OCI-LY1 (cell line): ENCODE data around the gene PCSK2.

ENCODE experiments used
- H2AFZ ChIP-seq: fragments of 200-600 bp; sonication (generic), shearing (Covaris generic); 2 replicates; pipeline ENCODE4 v1.6.0; 2014; ENCODE audit warnings: antibody characterized with exemption, mild to moderate bottlenecking, low read length
- H3F3A ChIP-seq: fragments of 200-600 bp; sonication (generic), shearing (Covaris generic); 2 replicates; pipeline ENCODE4 v1.6.0; 2014; ENCODE audit warnings: mild to moderate bottlenecking, antibody characterized with exemption, low read length, moderate library complexity; ENCODE audit not compliant: insufficient read depth
- H3K27ac ChIP-seq: fragments of 200-600 bp; sonication (generic); 2 replicates; pipeline ENCODE4 v1.5.1; 2014; ENCODE audit warnings: low read length, mixed run types, mild to moderate bottlenecking, low read depth; ENCODE audit not compliant: poor library complexity, severe bottlenecking
- H3K27me3 ChIP-seq: fragments of 200-600 bp; sonication (generic); 2 replicates; pipeline ENCODE4 v1.6.0; 2014; ENCODE audit warnings: antibody characterized with exemption, mild to moderate bottlenecking, low read length, moderate library complexity; ENCODE audit not compliant: insufficient read depth
- H3K36me3 ChIP-seq: fragments of 200-600 bp; sonication (generic); 2 replicates; pipeline ENCODE4 v1.6.1; 2014; ENCODE audit warnings: mild to moderate bottlenecking, antibody characterized with exemption, low read length, moderate library complexity, mixed read lengths; ENCODE audit not compliant: insufficient read depth
- H3K4me1 ChIP-seq: fragments of 200-600 bp; sonication (generic); 2 replicates; pipeline ENCODE4 v1.5.1; 2014; ENCODE audit warnings: mild to moderate bottlenecking, low read length, moderate library complexity; ENCODE audit not compliant: insufficient read depth, severe bottlenecking
- H3K4me2 ChIP-seq: fragments of 200-600 bp; sonication (generic), shearing (Covaris generic); 2 replicates; pipeline ENCODE4 v1.6.1; 2014; ENCODE audit warnings: low read length
- H3K4me3 ChIP-seq: fragments of 200-600 bp; sonication (generic); 2 replicates; pipeline ENCODE4 v1.5.1; 2014; ENCODE audit warnings: low read length, low read depth, mild to moderate bottlenecking, mixed read lengths; ENCODE audit not compliant: poor library complexity, severe bottlenecking
- H3K79me2 ChIP-seq: fragments of 200-600 bp; shearing (Covaris generic); 2 replicates; pipeline ENCODE4 v1.6.1; 2016; ENCODE audit warnings: mixed run types, low read length, mixed read lengths; ENCODE audit not compliant: insufficient read depth
- H3K9ac ChIP-seq: fragments of 200-600 bp; sonication (generic), shearing (Covaris generic); 2 replicates; pipeline ENCODE4 v1.6.1; 2014; ENCODE audit warnings: mild to moderate bottlenecking, low read length, mixed read lengths
- H3K9me2 ChIP-seq: fragments of 200-600 bp; sonication (generic), shearing (Covaris generic); 2 replicates; pipeline ENCODE4 v1.6.1; 2014; ENCODE audit warnings: low read depth, mild to moderate bottlenecking, low read length, mixed read lengths
- H3K9me3 ChIP-seq: fragments of 200-600 bp; shearing (Covaris generic); 2 replicates; pipeline ENCODE4 v1.6.1; 2014; ENCODE audit warnings: low read length, mixed read lengths
- H4K20me1 ChIP-seq: fragments of 200-600 bp; sonication (generic), shearing (Covaris generic); 2 replicates; pipeline ENCODE4 v1.6.0; 2016; ENCODE audit warnings: mild to moderate bottlenecking, low read length; ENCODE audit not compliant: insufficient read depth
- CTCF ChIP-seq: fragments of 200-600 bp; sonication (generic), shearing (Covaris generic); IDR thresholded peaks from 2 replicates; pipeline ENCODE4 v1.5.1; 2017; ENCODE audit warnings: mild to moderate bottlenecking, antibody characterized with exemption, low read length, moderate library complexity, mixed read lengths
- EZH2 ChIP-seq: fragments of 200-600 bp; sonication (generic), shearing (Covaris generic); IDR thresholded peaks from 2 replicates; pipeline ENCODE4 v1.8.0; 2017; ENCODE audit warnings: borderline replicate concordance, mixed run types, mild to moderate bottlenecking, antibody characterized with exemption, low read length, moderate library complexity, mixed read lengths

The PCSK2 gene

GRCh38 chr20:17507531-17507930, 280.7 kb downstream of the PCSK2 start:
- Histone ChIP-seq H3K9me2 (no peaks in the 10 kb centered on the region), H3K27me3 (0 out of 2 replicates have a peak, but pooled peaks cover 4% of the 10 kb centered on the region), H2AFZ (no peak overlapping the region), H4K20me1 (no peaks in the 10 kb centered on the region), H3K27ac (no peak overlapping the region), H3F3A (no peaks in the 10 kb centered on the region), H3K9me3 (no peaks in the 10 kb centered on the region), H3K79me2 (no peaks in the 10 kb centered on the region), H3K4me1 (peaks cover 17% of the 10 kb centered on the region), H3K9ac (no peak overlapping the region), H3K4me3 (no peak overlapping the region), H3K36me3 (no peaks in the 10 kb centered on the region), H3K4me2 (no peak overlapping the region)
- TF ChIP-seq CTCF = no peak
- TF ChIP-seq EZH2 = no peak

- H3K4me2 ChIP-seq = no peak overlapping the region
- peaks cover 17% of the 10 kb centered on the region for H3K4me1 ChIP-seq
- H2AFZ ChIP-seq = no peak overlapping the region
- no peaks in the 10 kb centered on the region for H3K9me2 ChIP-seq
- no peaks in the 10 kb centered on the region for H3K9me3 ChIP-seq
- no peaks in the 10 kb centered on the region for H3K79me2 ChIP-seq
- 0 out of 2 replicates have a peak, but pooled peaks cover 4% of the 10 kb centered on the region for H3K27me3 ChIP-seq
- no peaks in the 10 kb centered on the region for H3K36me3 ChIP-seq
- H3K4me3 ChIP-seq = no peak overlapping the region
- H3K9ac ChIP-seq = no peak overlapping the region
- no peaks in the 10 kb centered on the region for H4K20me1 ChIP-seq
- TF ChIP-seq EZH2 (no peak), CTCF (no peak)
- no peaks in the 10 kb centered on the region for H3F3A ChIP-seq
- H3K27ac ChIP-seq = no peak overlapping the region
Measured at GRCh38 chr20:17508756-17509155, 281.9 kb downstream of the PCSK2 start.

GRCh38 chr20:17510548-17510947, 283.7 kb downstream of the PCSK2 start:
- Histone ChIP-seq H3K4me1 (peaks cover 2% of the 10 kb centered on the region), H4K20me1 (no peaks in the 10 kb centered on the region), H3K27me3 (peaks cover 9% of the 10 kb centered on the region; the same call in 1 of the 2 replicates), H3K79me2 (no peaks in the 10 kb centered on the region), H3K9ac (no peak overlapping the region), H3K36me3 (no peaks in the 10 kb centered on the region), H3K9me3 (no peaks in the 10 kb centered on the region), H3F3A (no peaks in the 10 kb centered on the region), H2AFZ (no peak overlapping the region), H3K9me2 (no peaks in the 10 kb centered on the region), H3K27ac (no peak overlapping the region), H3K4me3 (no peak overlapping the region), H3K4me2 (no peak overlapping the region)
- TF ChIP-seq CTCF (no peak), EZH2 (no peak)
